GM12864 (cell line): Measurements from ENCODE around the gene TMOD1.

Source experiments
- DNase-seq: peaks from one replicate; pipeline ENCODE4 v3.0.0-alpha.2; 2011; ENCODE audit warnings: low read depth
- H3K4me3 ChIP-seq: 2 replicates; pipeline ENCODE4 v1.5.1; 2011; ENCODE audit warnings: mild to moderate bottlenecking, low read depth, low read length, control low read depth
- TF ChIP-seq, protein P1 (sequence below): IDR thresholded peaks from 2 replicates; pipeline ENCODE4 v1.5.1; 2011; ENCODE audit warnings: low read depth, mild to moderate bottlenecking, moderate library complexity, low read length, control low read depth, inconsistent platforms; ENCODE audit errors: missing control alignments

The TMOD1 gene

GRCh38 chr9:97517331-97518089 is 16.0 kb downstream of the TMOD1 start:
- H3K4me3 ChIP-seq, result no peak overlapping the region
- DNase-seq, result no peak
- TF ChIP-seq, protein P1, sequence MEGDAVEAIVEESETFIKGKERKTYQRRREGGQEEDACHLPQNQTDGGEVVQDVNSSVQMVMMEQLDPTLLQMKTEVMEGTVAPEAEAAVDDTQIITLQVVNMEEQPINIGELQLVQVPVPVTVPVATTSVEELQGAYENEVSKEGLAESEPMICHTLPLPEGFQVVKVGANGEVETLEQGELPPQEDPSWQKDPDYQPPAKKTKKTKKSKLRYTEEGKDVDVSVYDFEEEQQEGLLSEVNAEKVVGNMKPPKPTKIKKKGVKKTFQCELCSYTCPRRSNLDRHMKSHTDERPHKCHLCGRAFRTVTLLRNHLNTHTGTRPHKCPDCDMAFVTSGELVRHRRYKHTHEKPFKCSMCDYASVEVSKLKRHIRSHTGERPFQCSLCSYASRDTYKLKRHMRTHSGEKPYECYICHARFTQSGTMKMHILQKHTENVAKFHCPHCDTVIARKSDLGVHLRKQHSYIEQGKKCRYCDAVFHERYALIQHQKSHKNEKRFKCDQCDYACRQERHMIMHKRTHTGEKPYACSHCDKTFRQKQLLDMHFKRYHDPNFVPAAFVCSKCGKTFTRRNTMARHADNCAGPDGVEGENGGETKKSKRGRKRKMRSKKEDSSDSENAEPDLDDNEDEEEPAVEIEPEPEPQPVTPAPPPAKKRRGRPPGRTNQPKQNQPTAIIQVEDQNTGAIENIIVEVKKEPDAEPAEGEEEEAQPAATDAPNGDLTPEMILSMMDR, result no peak

- no peak overlapping the region for H3K4me3 ChIP-seq
- no peak for DNase-seq
- TF ChIP-seq, protein P1, result no peak
Measured at GRCh38 chr9:97518166-97518908, 16.9 kb downstream of the TMOD1 start.

- DNase-seq, result no peak
- H3K4me3 ChIP-seq, result no peak overlapping the region
Measured at GRCh38 chr9:97518909-97519307, 17.4 kb downstream of the TMOD1 start.

DNA sequence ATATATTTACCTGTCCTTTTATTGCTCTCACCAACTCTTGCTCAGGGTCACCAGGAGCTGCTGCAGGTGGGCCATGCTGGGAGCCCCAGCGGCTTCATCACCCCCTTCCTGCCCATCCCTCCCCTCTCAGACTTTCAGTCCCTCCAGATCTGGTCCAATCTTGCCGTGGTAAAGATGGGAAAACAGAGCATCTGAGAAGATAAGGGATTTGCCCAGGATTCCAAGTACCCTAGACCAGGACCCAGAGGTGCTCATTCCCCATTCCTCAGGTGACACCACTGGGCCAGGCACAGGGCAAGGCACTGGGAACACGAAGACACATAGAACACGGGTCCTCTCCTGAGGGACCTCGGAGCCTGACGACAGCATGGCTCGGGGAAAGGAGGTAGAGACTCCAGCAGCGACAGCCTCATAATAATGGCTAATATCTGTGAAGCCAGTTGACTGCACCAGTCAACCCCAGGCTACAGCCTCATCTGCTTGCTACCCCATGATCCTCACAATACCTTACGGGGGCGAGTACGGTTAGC is 18.0 kb downstream of the TMOD1 start:
- no peak for DNase-seq
- TF ChIP-seq, protein P1, result no peak
- H3K4me3 ChIP-seq, result no peak overlapping the region

More at GRCh38 chr9:97518909-97519307, 17.4 kb downstream of the TMOD1 start:
- TF ChIP-seq, protein P1, result no peak

- DNase-seq, result no peak
- no peak overlapping the region for H3K4me3 ChIP-seq
- TF ChIP-seq, protein P1, result no peak
Measured at GRCh38 chr9:97521576-97522333, 20.3 kb downstream of the TMOD1 start.

DNA sequence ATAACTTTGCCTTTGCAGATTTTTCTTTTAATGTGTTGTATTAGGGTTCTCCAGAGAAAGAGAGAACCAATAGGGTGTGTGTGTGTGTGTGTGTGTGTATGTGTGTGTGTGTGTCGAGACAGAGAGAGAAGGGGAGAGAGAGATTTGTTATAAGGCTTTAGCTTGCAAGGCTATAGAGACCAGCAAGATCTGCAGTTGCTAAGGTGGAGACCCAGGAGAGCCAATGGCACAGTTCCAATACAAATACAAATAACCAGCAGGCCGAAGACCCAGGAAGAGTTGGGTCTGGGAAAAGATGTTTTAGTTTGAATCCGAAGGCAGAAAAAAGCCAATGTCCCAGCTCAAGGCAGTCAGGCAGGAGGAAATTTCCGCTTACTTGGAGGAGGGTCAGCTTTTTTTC is 23.0 kb downstream of the TMOD1 start:
- no peak overlapping the region for H3K4me3 ChIP-seq
- TF ChIP-seq, protein P1, result no peak

More for the DNA sequence above, 23.0 kb downstream of the TMOD1 start:
- no peak for DNase-seq
